GM12892 (cell line): ENCODE measurements around the gene KIAA1217.

Experiments used
- POLR2A ChIP-seq: IDR thresholded peaks from 2 replicates; pipeline ENCODE4 v1.6.1; 2011; ENCODE audit warnings: low read depth, low read length, control low read depth
- POLR2AphosphoS5 ChIP-seq: IDR thresholded peaks from 2 replicates; pipeline ENCODE4 v1.6.1; 2011; ENCODE audit warnings: low read depth, low read length, control low read depth
- TAF1 ChIP-seq: IDR thresholded peaks from 2 replicates; pipeline ENCODE4 v1.6.1; 2011; ENCODE audit warnings: low read depth, mild to moderate bottlenecking, control low read depth, low read length, borderline replicate concordance

GRCh38 chr10:24310104-24310503 is 101.2 kb downstream of the KIAA1217 start:
- no peak for TF ChIP-seq POLR2A
- TF ChIP-seq POLR2AphosphoS5 = no peak
- TF ChIP-seq TAF1 = no peak
